ENCODE data around the gene GDF3.

Gene GDF3

DNA sequence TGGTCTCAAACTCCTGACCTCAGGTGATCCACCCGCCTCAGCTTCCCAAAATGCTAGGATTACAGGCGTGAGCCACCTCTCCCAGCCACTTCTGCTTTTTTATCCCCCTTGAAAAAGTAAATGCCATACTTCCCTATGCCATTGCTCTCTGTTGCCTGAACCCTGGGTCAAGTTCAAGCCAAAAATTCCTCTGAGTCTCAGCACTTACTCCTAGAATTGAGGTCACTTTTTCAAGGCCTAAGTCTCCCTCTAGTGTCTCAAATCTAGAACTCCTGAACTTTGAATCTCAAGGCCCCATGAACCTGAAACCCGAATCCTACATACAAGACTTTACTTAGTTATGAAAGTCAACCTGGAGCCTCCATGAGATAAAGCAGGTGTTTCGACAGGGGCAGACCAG, 28.4 kb downstream of the GDF3 start:
- no peak for DNase-seq (ENCODE audit: low read depth)

DNA sequence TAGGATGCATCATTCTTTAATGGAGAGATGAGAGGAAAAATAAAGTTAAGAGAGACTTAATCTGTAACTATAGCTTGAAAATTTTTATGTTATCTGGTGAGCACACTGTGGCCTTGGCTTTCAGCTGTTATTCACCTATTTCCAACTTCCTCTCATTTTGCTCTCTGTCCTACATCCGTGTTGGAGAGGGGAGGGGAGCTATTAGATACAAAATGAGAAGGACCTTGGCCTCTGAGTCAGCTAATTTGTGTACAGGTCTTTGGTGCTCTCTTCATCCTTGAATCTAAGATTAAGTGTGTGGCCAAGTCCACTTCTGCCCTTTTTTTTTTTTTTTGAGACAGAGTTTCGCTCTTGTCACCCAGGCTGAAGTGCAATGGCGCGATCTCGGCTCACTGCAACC, 29.0 kb downstream of the GDF3 start:
- DNase-seq (ENCODE audit: low read depth), result no peak

DNA sequence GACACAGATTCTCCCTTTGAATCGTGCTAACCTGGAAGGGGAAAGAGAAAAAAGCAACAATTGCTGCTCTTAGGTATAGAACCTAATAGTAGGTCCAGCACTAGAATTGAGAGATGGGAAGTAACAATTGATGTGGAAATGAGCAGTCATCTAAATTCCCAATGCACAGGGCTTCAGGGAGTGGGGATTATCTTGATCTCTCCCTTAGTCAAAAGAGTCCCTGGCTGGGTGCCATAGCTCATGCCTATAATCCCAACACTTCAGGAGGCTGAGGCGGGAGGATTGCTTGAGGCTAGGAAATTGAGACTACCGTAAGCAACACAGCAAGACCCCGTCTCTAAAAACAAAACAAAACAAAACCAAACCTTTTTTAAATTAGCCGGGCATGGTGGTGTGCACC, 33.8 kb downstream of the GDF3 start:
- no peak for DNase-seq (ENCODE audit: low read depth)

DNA sequence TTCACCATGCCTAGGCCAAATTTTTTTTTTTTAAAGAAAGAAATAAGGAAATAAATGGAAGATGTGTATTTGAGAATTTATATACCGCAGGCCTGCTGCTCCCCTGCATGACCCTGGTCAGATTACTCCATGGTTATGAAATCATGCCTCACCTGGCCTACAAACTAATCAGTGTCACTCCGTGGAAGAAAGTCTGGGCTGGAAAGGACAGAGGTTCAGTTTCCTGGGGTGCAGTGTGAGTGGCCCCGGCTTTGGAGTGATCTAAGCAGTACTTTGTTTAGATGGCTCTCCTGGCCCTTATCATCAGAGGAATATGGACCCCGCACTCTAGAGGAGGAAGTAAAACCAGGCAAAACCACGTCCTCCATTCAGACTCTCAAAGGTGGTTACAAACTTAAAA, 39.5 kb downstream of the GDF3 start:
- no peak for DNase-seq (ENCODE audit: low read depth)

DNA sequence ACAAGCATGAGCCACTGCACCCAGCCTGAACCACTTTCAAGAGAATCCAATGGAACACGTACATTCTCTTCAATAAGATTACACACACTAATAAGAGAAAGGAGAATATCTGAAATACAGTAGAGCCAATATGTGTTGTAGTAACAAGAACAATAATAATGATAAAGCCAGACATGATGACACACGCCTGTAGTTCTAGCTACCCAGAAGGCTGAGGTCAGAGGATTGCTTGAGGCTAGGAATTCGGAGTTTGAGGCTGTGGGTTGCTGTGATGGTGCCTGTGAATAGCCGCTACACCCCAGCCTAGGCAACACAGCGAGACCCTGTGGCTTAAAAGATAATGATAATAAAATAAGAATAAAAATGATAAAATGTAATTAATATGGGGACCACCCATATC, 45.5 kb downstream of the GDF3 start:
- no peak for DNase-seq (ENCODE audit: low read depth)

DNA sequence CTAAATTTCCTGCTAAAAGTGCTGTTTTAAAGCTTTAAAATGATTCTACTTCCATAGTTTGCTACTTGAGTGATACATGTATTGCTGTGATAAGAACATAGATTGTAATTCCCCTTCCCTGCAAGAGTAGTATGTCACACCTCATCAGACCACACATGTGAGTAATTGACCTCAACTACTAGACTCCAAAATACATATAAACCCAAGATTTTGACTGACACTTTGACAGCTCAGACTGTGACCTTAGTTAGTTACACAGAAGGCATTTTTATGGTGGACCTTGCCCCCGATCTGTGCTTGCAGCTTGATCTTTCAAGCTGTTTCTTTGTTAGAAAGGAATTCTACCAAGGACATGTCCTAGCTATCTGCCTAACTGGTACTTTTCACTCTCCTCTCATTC, 48.5 kb downstream of the GDF3 start:
- no peak for DNase-seq (ENCODE audit: low read depth)

DNA sequence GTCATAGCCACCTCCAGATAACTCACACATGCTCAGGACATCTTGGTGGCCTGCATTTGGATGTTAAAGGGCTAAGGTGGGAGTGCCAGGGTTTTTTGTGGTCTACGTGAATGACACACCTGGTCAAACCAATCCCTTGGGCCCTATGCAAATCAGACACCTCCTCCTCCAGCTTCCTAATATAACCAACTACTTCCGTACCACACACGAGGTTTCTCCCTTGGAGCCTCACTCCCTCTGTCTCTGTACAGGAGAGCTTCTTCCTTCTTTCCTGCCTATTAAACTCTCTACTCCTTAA, 49.4 kb downstream of the GDF3 start:
- no peak for DNase-seq (ENCODE audit: low read depth)

DNA sequence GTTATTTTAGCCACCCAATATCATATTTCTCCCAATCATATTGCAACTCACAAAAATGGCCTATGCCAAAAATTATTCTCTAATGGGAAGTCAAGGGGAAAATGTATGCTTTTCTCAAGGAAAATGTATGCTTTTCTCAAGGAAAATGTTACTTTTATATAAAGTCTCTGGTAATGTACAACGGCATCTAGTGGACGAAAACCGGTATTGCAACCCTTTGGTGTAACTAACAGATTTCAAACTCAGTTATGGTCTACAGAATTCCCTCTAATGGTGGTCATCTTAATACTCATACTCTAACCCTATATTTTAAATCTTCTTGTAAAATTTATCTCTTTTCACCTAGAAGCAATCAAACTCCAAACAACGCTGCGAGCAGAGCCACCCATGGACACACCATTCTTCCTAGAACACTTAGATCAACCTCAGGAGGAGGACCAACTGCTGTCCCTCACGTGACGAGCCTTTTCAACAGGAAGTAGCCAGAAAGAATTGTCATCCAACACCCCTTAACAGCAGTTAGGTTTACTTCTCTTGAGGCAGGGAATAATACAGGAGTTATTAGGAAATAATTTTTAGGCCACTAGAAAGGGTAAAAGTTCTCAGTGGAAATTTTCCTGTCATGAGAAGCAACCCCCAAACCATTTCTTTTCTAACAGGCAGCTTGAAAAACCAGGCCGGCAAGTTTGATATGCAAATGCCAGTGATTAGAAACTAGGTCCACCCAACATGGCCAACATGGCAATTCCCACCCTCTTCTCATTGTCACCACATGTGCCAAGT, 50.0 kb downstream of the GDF3 start:
- DNase-seq (ENCODE audit: low read depth), result peak; percentile 9

DNA sequence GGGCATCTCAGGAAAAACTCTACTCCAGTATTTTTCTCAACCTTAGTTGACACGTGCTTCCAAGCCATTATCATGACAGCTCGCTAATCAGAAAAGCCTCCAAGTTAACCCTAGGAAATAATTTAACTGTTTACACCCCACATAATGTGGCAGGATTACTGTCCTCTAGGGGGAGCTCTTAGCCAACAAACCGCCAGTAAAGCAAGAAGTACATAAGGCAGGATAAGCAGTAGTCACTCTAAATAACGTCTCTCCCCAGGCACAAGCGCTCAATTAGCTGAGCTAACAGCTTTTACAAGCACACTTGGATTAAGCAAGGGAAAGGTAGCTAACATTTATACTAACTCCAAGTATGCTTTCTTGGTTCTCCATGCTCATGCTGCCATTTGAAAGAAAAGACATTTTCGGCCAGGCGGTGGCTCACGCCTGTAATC, 52.7 kb downstream of the GDF3 start:
- DNase-seq (ENCODE audit: low read depth), result peak; percentile 8

DNA sequence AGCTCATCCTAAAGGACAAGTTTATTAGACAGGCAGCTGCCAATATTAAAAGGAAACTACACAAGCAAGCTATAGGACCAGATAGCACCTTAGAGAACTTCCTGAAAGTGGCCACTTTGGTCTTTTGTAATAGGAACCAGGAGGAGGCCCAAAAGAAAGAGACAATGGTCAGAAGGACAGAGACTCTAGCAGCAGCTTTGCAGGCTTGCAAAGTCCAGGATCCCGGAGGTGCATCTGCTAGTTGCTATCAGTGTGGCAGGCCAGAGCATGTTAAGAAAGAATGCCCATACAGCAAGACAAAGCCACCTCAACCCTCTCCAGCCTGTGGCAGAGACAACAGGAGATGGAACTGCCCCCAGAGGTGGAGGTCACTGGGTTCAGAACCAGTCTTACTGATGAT, 53.3 kb downstream of the GDF3 start:
- no peak for DNase-seq (ENCODE audit: low read depth)

DNA sequence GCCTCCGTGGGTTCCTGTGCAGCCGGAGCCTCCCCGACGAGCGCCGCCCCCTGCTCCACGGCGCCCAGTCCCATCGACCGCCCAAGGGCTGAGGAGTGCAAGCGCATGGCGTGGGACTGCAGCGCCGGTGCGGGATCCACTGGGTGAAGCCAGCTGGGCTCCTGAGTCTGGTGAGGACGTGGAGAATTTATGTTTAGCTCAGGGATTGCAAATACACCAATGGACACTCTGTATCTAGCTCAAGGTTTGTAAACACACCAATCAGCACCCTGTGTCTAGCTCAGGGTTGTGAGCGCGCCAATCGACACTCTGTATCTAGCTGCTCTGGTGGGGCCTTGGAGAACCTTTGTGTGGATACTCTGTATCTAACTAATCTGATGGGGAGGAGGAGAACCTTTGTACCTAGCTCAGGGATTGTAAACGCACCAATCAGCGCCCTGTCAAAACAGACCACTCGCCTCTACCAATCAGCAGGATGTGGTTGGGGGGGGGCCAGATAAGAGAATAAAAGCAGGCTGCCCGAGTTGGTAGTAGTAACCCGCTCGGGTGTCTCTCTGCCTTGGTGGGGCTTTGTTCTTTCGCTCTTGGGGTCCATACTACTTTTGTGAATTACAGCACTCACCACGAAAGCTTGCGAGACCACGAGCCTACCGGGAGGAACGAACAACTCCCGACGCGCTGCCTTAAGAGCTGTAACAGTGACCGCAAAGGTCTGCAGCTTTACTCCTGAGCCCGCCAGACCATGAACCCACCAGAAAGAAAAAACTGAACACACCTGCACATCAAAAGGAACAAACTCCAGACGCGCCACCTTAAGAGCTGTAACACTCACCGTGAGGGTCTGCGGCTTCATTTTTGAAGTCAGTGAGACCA, 55.2 kb downstream of the GDF3 start:
- peak; percentile 38 for DNase-seq (ENCODE audit: low read depth)
